IMR-90 (cell line): ENCODE measurements around the gene PDGFA. TPM values are rescaled to one million over a fixed set of nuclear protein-coding genes. Genes with fewer than 3 reads are reported as not detected.

Experiments
- ATAC-seq: fragments of 200-7000 bp; cut with Tn5 transposase; 2 replicates; pipeline ENCODE4 v1.9.1; 2020; ENCODE audit warnings: low read depth, mild to moderate bottlenecking, moderate library complexity
- BruUV-seq: library from RNA; stranded (reverse); fragments of 400-500 nt; replicated peaks from 2 replicates; lab custom pipeline; 2021; lab: Mats Ljungman, UMichigan
- CTCF ChIA-PET: fragments of 300-600 bp; formaldehyde crosslinking; extraction: SDS; loops from one replicate; lab custom pipeline; 2021; ENCODE audit warnings: antibody characterized with exemption; lab: Yijun Ruan, JAX
- POLR2A ChIA-PET: fragments of 300-600 bp; sonication (Branson Sonifier 250); formaldehyde crosslinking; loops from one replicate; lab custom pipeline; 2022; ENCODE audit warnings: antibody characterized with exemption; ENCODE audit not compliant: unreplicated experiment; lab: Charles Lee
- DNase-seq: peaks from one replicate; pipeline ENCODE4 v3.0.0; 2013
- H2AFZ ChIP-seq: replicated peaks from 2 replicates; pipeline ENCODE3; 2013; ENCODE audit warnings: low read length, mild to moderate bottlenecking; ENCODE audit not compliant: poor library complexity
- H2AK5ac ChIP-seq: 2 replicates; pipeline ENCODE4 v1.6.1; 2013; ENCODE audit warnings: low read depth, low read length, inconsistent platforms
- H2AK9ac ChIP-seq: replicated peaks from 2 replicates; pipeline ENCODE3; 2013; ENCODE audit warnings: mild to moderate bottlenecking, low read depth, low read length, moderate library complexity; ENCODE audit not compliant: poor library complexity
- H2BK120ac ChIP-seq: 2 replicates; pipeline ENCODE4 v1.6.1; 2013; ENCODE audit warnings: low read depth, low read length, inconsistent platforms
- H2BK15ac ChIP-seq: 3 replicates; pipeline ENCODE4 v1.6.1; 2013; ENCODE audit warnings: low read depth, low read length, inconsistent platforms
- H2BK20ac ChIP-seq: 2 replicates; pipeline ENCODE4 v1.6.1; 2013; ENCODE audit warnings: low read depth, mild to moderate bottlenecking, inconsistent platforms, low read length, moderate library complexity
- H2BK5ac ChIP-seq: 2 replicates; pipeline ENCODE4 v1.6.1; 2013; ENCODE audit warnings: mild to moderate bottlenecking, low read depth, low read length, inconsistent platforms; ENCODE audit not compliant: poor library complexity, severe bottlenecking
- H3K14ac ChIP-seq: replicated peaks from 2 replicates; pipeline ENCODE4 v1.6.1; 2013; ENCODE audit warnings: low read depth, low read length, inconsistent platforms
- H3K18ac ChIP-seq: 2 replicates; pipeline ENCODE4 v1.6.1; 2013; ENCODE audit warnings: low read depth, low read length, control low read depth
- H3K23ac ChIP-seq: 2 replicates; pipeline ENCODE4 v1.6.1; 2013; ENCODE audit warnings: low read depth, low read length, inconsistent platforms
- H3K27ac ChIP-seq: 2 replicates; pipeline ENCODE4 v1.5.1; 2013; ENCODE audit warnings: mild to moderate bottlenecking, control low read depth, low read length; ENCODE audit not compliant: insufficient read depth
- H3K27me3 ChIP-seq: 2 replicates; pipeline ENCODE4 v1.6.1; 2013; ENCODE audit warnings: low read length; ENCODE audit not compliant: control insufficient read depth, insufficient read depth
- H3K36me3 ChIP-seq: 2 replicates; pipeline ENCODE4 v1.6.1; 2013; ENCODE audit warnings: low read length, mixed read lengths; ENCODE audit not compliant: control insufficient read depth, insufficient read depth
- H3K4ac ChIP-seq: 2 replicates; pipeline ENCODE4 v1.6.1; 2013; ENCODE audit warnings: low read depth, low read length, inconsistent platforms
- H3K4me1 ChIP-seq: 2 replicates; pipeline ENCODE4 v1.6.1; 2013; ENCODE audit warnings: low read length, mixed read lengths; ENCODE audit not compliant: control insufficient read depth, insufficient read depth
- H3K4me2 ChIP-seq: 2 replicates; pipeline ENCODE4 v1.6.1; 2013; ENCODE audit warnings: low read depth, mild to moderate bottlenecking, control low read depth, low read length, moderate library complexity
- H3K4me3 ChIP-seq: 2 replicates; pipeline ENCODE4 v1.5.1; 2013; ENCODE audit warnings: low read depth, mild to moderate bottlenecking, control low read depth, low read length, moderate library complexity; ENCODE audit not compliant: insufficient read depth
- H3K56ac ChIP-seq: 2 replicates; pipeline ENCODE4 v1.6.1; 2013; ENCODE audit warnings: low read length, inconsistent platforms; ENCODE audit not compliant: insufficient read depth; ENCODE audit errors: extremely low read depth
- H3K79me1 ChIP-seq, 2 experiments: 2 replicates each; pipeline ENCODE4 v1.6.1; 2013; ENCODE audit warnings: low read length in 2 of 2, inconsistent platforms in 1 of 2, low read depth in 1 of 2
- H3K9ac ChIP-seq: 2 replicates; pipeline ENCODE4 v1.6.1; 2013; ENCODE audit warnings: low read depth, low read length, control low read depth
- H3K9me1 ChIP-seq: 2 replicates; pipeline ENCODE4 v1.6.1; 2013; ENCODE audit warnings: low read length, inconsistent platforms; ENCODE audit not compliant: insufficient read depth
- H3K9me3 ChIP-seq: 2 replicates; pipeline ENCODE4 v1.6.1; 2013; ENCODE audit warnings: low read length; ENCODE audit not compliant: control insufficient read depth, insufficient read depth
- H4K20me1 ChIP-seq: 2 replicates; pipeline ENCODE4 v1.6.1; 2013; ENCODE audit warnings: low read length, inconsistent platforms; ENCODE audit not compliant: insufficient read depth
- H4K5ac ChIP-seq: 2 replicates; pipeline ENCODE4 v1.6.1; 2013; ENCODE audit warnings: mild to moderate bottlenecking, low read depth, low read length, control low read depth
- H4K8ac ChIP-seq, 2 experiments: 2 replicates each; pipeline ENCODE4 v1.6.1; 2013; ENCODE audit warnings: low read depth in 2 of 2, low read length in 2 of 2, control low read depth in 1 of 2, inconsistent platforms in 1 of 2
- H4K91ac ChIP-seq: 2 replicates; pipeline ENCODE4 v1.6.1; 2013; ENCODE audit warnings: low read depth, low read length, inconsistent platforms; ENCODE audit not compliant: insufficient read depth
- BHLHE40 ChIP-seq: fragments of 150-350 bp; IDR thresholded peaks from 2 replicates; pipeline ENCODE4 v1.6.1; 2016; ENCODE audit warnings: mild to moderate bottlenecking, low read depth, low read length
- CEBPB ChIP-seq: IDR thresholded peaks from 2 replicates; pipeline ENCODE4 v1.6.1; 2012; ENCODE audit warnings: low read depth, low read length, improper control_type of control experiment
- CHD1 ChIP-seq: IDR thresholded peaks from 2 replicates; pipeline ENCODE4 v1.6.1; 2012; ENCODE audit warnings: low read depth, low read length, improper control_type of control experiment
- FOS ChIP-seq: fragments of 150-350 bp; IDR thresholded peaks from 2 replicates; pipeline ENCODE4 v1.6.1; 2016; ENCODE audit warnings: low read depth, low read length
- MAFK ChIP-seq: IDR thresholded peaks from 2 replicates; pipeline ENCODE4 v1.6.1; 2012; ENCODE audit warnings: low read depth, low read length, improper control_type of control experiment
- NFE2L2 ChIP-seq: fragments of 150-350 bp; IDR thresholded peaks from 2 replicates; pipeline ENCODE4 v1.6.1; 2016; ENCODE audit warnings: low read depth, mild to moderate bottlenecking, low read length
- WGBS, 2 experiments: methylation state at CpG; one replicate each; pipeline versions ENCODE4 v1.1.5 to v1.1.7; 2013; ENCODE audit warnings: missing lambda C conversion rate in 2 of 2; ENCODE audit not compliant: insufficient read length in 1 of 2; ENCODE audit errors: extremely low coverage in 2 of 2; 5-methylcytosine and 5-hydroxymethylcytosine counted together
- dilution Hi-C: fragments of 300-500 bp; cut with HindIII; formaldehyde crosslinking; loops from one replicate; pipeline ENCODE4 v1.14.3; 2018; ENCODE audit warnings: low sequenced_read_pairs; ENCODE audit not compliant: unreplicated experiment
- in situ Hi-C: fragments of 300-500 bp; cut with MboI; formaldehyde crosslinking; loops from 3 replicates; pipeline ENCODE4 v1.14.3; 2019; ENCODE audit warnings: low sequenced_read_pairs, inconsistent platforms, mixed read lengths
- intact Hi-C: fragments of 100-400 bp; cut with micrococcal nuclease; formaldehyde crosslinking; loops from 2 replicates; pipeline ENCODE4 v1.10.0; 2022
- polyA plus RNA-seq, 3 experiments: library from polyadenylated mRNA; depleted of rRNA; stranded (reverse); fragments of >200 nt; gene quantifications; 2 replicates each; pipeline ENCODE4 v1.2.3, GENCODE V29; 2012; ENCODE audit warnings: low replicate concordance in 1 of 3
- total RNA-seq: library from RNA; depleted of rRNA; stranded (reverse); fragments of >200 nt; gene quantifications from 2 replicates; pipeline ENCODE4 v1.2.3, GENCODE V29; 2012
- TF ChIP-seq, protein P1 (sequence below): fragments of 150-350 bp; IDR thresholded peaks from 2 replicates; pipeline ENCODE4 v1.6.1; 2016; ENCODE audit warnings: low read depth, mild to moderate bottlenecking, low read length, moderate library complexity, borderline replicate concordance

Gene PDGFA
- total and polyA plus RNA-seq, 2 of the 4 experiments (the other 2 are of a cell fraction), result 3.3 to 3.8 TPM

DNA sequence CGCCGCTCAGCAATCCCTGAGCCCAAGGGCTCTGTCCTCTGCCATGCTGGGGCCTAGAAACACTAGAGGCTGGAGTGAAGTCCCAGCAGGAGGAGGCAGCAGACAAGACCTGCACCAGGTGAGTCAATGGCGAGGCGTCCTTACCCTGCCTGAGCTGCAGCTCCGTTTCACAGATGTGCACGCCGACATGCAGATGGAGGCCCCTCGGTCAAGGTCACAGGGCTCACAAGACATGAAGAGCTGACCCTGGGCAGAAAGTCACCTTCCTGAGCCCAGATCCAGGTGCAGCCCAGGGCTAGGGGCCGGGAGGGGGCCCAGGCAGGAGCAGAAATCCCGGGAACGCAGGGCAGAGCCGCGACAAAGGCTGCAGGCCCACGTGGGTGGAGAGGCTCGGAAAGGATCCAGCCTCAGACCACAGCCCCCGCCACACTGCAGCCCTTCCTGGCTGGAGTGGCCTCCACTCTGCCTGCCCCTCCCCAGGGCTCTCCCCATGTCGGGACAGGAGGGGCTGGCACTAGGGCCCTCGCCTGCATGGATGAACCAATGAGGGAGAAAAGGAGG lies 23.8 kb downstream of the PDGFA start:
- TF ChIP-seq CEBPB, result no peak
- TF ChIP-seq NFE2L2, result no peak
- TF ChIP-seq BHLHE40, result no peak
- no peak for TF ChIP-seq MAFK
- no peak for TF ChIP-seq FOS
- no peak for TF ChIP-seq CHD1
- TF ChIP-seq, protein P1, sequence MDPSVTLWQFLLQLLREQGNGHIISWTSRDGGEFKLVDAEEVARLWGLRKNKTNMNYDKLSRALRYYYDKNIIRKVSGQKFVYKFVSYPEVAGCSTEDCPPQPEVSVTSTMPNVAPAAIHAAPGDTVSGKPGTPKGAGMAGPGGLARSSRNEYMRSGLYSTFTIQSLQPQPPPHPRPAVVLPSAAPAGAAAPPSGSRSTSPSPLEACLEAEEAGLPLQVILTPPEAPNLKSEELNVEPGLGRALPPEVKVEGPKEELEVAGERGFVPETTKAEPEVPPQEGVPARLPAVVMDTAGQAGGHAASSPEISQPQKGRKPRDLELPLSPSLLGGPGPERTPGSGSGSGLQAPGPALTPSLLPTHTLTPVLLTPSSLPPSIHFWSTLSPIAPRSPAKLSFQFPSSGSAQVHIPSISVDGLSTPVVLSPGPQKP, result no peak
- WGBS, 2 experiments, result 80% methylated on average over 12 of the region's 18 CpGs; no CpG with 5 or more reads in 1 of the 2 experiments
- Histone ChIP-seq H2AK5ac (no peak overlapping the region), H3K14ac (no peak overlapping the region), H2BK20ac (no peak overlapping the region), H3K9me3 (no peaks in the 10 kb centered on the region; the same call in 1 of the 2 replicates), H3K4me2 (no peak overlapping the region), H3K9me1 (no peaks in the 10 kb centered on the region), H4K20me1 (no peaks in the 10 kb centered on the region; the same call in 1 of the 2 replicates), H3K4me1 (no peaks in the 10 kb centered on the region), H4K5ac (no peak overlapping the region), H3K56ac (no peak overlapping the region), H2BK5ac (no peak overlapping the region), H3K36me3 (peaks cover 7% of the 10 kb centered on the region), H4K8ac (no peak overlapping the region), H3K9ac (no peak overlapping the region), H3K4ac (no peak overlapping the region), H3K27me3 (peaks cover 3% of the 10 kb centered on the region; the same call in 1 of the 2 replicates), H3K4me3 (no peak overlapping the region), H2AFZ (no peak overlapping the region), H3K27ac (no peak overlapping the region), H2BK120ac (no peak overlapping the region), H3K23ac (no peak overlapping the region), H4K91ac (no peak overlapping the region), H3K18ac (no peak overlapping the region), H3K79me1 (no peaks in the 10 kb centered on the region), H2AK9ac (no peak overlapping the region), H2BK15ac (no peak overlapping the region)
- DNase-seq (no peak), ATAC-seq (no peak)
- intact Hi-C loops, result no loop called here
- CTCF ChIA-PET, result no interaction called here
- BruUV-seq, result no TSS peak
- dilution Hi-C loops, result no loop called here
- in situ Hi-C loops, result no loop called here
- POLR2A ChIA-PET, result no interaction called here
